ENCODE results near the gene AUTS2. TPM values are rescaled to one million over a fixed set of nuclear protein-coding genes. Genes with fewer than 3 reads are reported as not detected.

The AUTS2 gene
- total and polyA plus RNA-seq, 2 of the 8 experiments (the other 6 are each of a cell fraction or from before 2014, with no cell fraction given) = 25.9 to 101 TPM

DNA sequence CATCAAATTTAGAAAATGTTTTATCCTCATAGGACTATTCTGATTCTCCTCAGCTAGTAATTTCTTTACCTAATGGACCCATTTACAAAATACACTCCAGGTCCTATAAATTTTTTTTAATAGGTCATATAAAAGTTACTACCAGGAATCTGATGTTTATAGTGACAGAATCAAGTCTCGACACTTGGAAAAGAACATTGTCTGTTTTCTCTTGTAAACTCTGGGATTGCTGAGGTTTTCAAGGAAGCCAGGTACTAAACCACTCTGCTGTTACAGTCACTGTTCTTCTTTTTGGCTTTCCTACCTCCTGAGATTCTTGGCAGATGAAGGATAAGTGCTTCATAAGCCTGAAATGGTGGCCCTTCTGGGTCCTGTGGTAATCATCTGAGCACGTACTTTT, 493.1 kb downstream of the AUTS2 start:
- Histone ChIP-seq H3K36me3 (ENCODE audit: control insufficient read depth in 2 of 4, insufficient read depth in 4 of 4, low read length in 3 of 4) (no peaks in the 10 kb centered on the region), H4K91ac (replicated peaks; ENCODE audit: insufficient read length, low read length) (no peak overlapping the region), H2BK15ac (ENCODE audit: low read length) (no peak overlapping the region), H3K27ac (ENCODE audit: low read depth, low read length) (no peak overlapping the region), H3K9ac (replicated peaks in 1 of 4; ENCODE audit: extremely low read depth in 1 of 4, low read depth in 3 of 4, low read length in 3 of 4) (no peak overlapping the region), H3K4me3 (ENCODE audit: extremely low read depth in 1 of 4, insufficient read depth in 2 of 4, low read depth in 3 of 4, low read length in 4 of 4) (no peak overlapping the region), H2BK12ac (ENCODE audit: low read depth, low read length) (no peak overlapping the region), H3K4ac (replicated peaks; ENCODE audit: insufficient read length, low read depth, low read length) (no peak overlapping the region), H2BK120ac (replicated peaks; ENCODE audit: low read depth, low read length) (no peak overlapping the region), H4K5ac (ENCODE audit: insufficient read length, low read depth, low read length) (no peak overlapping the region), H3K9me3 (ENCODE audit: insufficient read depth in 2 of 2, low read depth in 1 of 2, low read length in 1 of 2) (no peaks in the 10 kb centered on the region), H3K4me1 (replicated peaks in 1 of 4; ENCODE audit: control insufficient read depth in 3 of 4, insufficient read depth in 4 of 4, low read length in 3 of 4) (peaks cover 0 to 6% (median 3%) of the 10 kb centered on the region in 4 experiments; a peak in 3 of 7 replicates), H3K23me2 (ENCODE audit: low read depth, low read length) (no peaks in the 10 kb centered on the region), H3K23ac (ENCODE audit: insufficient read length) (no peak overlapping the region), H3K56ac (replicated peaks; ENCODE audit: insufficient read length, low read depth, low read length) (no peak overlapping the region), H3K18ac (ENCODE audit: extremely low read depth, low read length) (no peak overlapping the region), H3K79me1 (ENCODE audit: low read depth, low read length) (no peaks in the 10 kb centered on the region), H3K79me2 (ENCODE audit: control insufficient read depth in 1 of 2, insufficient read depth in 2 of 2, low read length in 2 of 2) (no peaks in the 10 kb centered on the region), H4K8ac (ENCODE audit: extremely low read depth, insufficient read depth, low read length) (no peak overlapping the region), H2BK5ac (ENCODE audit: low read depth, low read length) (no peak overlapping the region), H4K20me1 (replicated peaks in 1 of 2; ENCODE audit: control insufficient read depth in 1 of 2, insufficient read depth in 2 of 2, low read length in 2 of 2) (no peaks in the 10 kb centered on the region), H3K14ac (ENCODE audit: insufficient read length) (no peak overlapping the region), H3K4me2 (ENCODE audit: insufficient read depth in 1 of 2, low read depth in 2 of 2, low read length in 2 of 2) (no peak overlapping the region), H2BK20ac (ENCODE audit: low read length) (no peak overlapping the region), H3K27me3 (replicated peaks in 1 of 4; ENCODE audit: control insufficient read depth in 3 of 4, extremely low read depth in 1 of 4, insufficient read depth in 3 of 4, low read length in 3 of 4) (no peaks in the 10 kb centered on the region), H2AK5ac (ENCODE audit: low read depth, low read length) (no peak overlapping the region), H2AFZ (ENCODE audit: low read length) (no peak overlapping the region)
- DNase-seq (ENCODE audit: low read depth in 1 of 2, low spot score in 2 of 2) = no peak
- no peak for FAIRE-seq
- WGBS, 2 experiments (ENCODE audit: extremely low coverage in 1 of 2, insufficient coverage in 1 of 2, insufficient read length in 1 of 2, insufficient replicate concordance in 2 of 2, low coverage in 1 of 2, low lambda C conversion rate in 2 of 2, missing lambda C conversion rate in 1 of 2) = 91% methylated on average over 2 of the region's 2 CpGs; no CpG with 5 or more reads in 1 of the 2 experiments
- ChIA-PET CTCF (ENCODE audit: partially characterized antibody) (interaction anchor here (1.7 kb wide), 1 partner anchor 70 kb away, joined by 4 read pairs; no protein-coding TSS in a partner anchor), POLR2A (ENCODE audit: partially characterized antibody) (no interaction called here)
- TF ChIP-seq RNF2 (IDR thresholded peaks at IDR 0.05; ENCODE audit: borderline replicate concordance, low read depth, low read length, missing control alignments, poor library complexity, severe bottlenecking) (no peak), HDAC6 (IDR thresholded peaks at IDR 0.05; ENCODE audit: low read depth, low read length) (no peak), SRF (IDR thresholded peaks at IDR 0.05; ENCODE audit: low read depth, low read length) (no peak), KDM5A (IDR thresholded peaks at IDR 0.05; ENCODE audit: low read length) (no peak), CHD1 (IDR thresholded peaks at IDR 0.05; ENCODE audit: low read depth, low read length) (no peak), POLR2AphosphoS5 (IDR thresholded peaks at IDR 0.05; ENCODE audit: low read depth, low read length) (no peak), CBX5 (IDR thresholded peaks at IDR 0.05; ENCODE audit: low read depth, low read length) (no peak), CEBPB (IDR thresholded peaks at IDR 0.05; ENCODE audit: low read depth, low read length) (no peak), SIX5 (IDR thresholded peaks at IDR 0.05; ENCODE audit: low read depth, low read length) (no peak), EZH2 (IDR thresholded peaks at IDR 0.05; ENCODE audit: low read depth, low read length, severe bottlenecking) (no peak), PHF8 (conservative IDR thresholded peaks at IDR 0.05; ENCODE audit: low read depth, low read length) (no peak), NANOG (IDR thresholded peaks at IDR 0.05; ENCODE audit: insufficient read depth, low read depth, low read length, poor library complexity, severe bottlenecking) (no peak)
- TF ChIP-seq, protein P1, sequence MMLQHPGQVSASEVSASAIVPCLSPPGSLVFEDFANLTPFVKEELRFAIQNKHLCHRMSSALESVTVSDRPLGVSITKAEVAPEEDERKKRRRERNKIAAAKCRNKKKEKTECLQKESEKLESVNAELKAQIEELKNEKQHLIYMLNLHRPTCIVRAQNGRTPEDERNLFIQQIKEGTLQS (IDR thresholded peaks at IDR 0.05; ENCODE audit: insufficient read depth, low read depth, low read length) = no peak
